OCI-LY7 (cell line): Measurements from ENCODE around the gene MARK4.

Experiments used
- CTCF ChIP-seq: fragments of 200-600 bp; sonication (generic); conservative IDR thresholded peaks from 2 replicates; pipeline ENCODE4 v1.5.1; 2014; ENCODE audit warnings: mild to moderate bottlenecking, antibody characterized with exemption, low read length, moderate library complexity, mixed read lengths
- EZH2phosphoT487 ChIP-seq: fragments of 200-600 bp; sonication (generic); IDR thresholded peaks from 2 replicates; pipeline ENCODE4 v1.6.1; 2018; ENCODE audit warnings: low read depth, borderline replicate concordance, mild to moderate bottlenecking, mixed run types, antibody characterized with exemption, low read length, moderate library complexity, mixed read lengths

- no peak for TF ChIP-seq EZH2phosphoT487
- TF ChIP-seq CTCF, result no peak
Measured at GRCh38 chr19:45354241-45354842, 103.3 kb downstream of the MARK4 start.
